Measurements from ENCODE around the gene SNX10. TPM values are rescaled to one million over a fixed set of nuclear protein-coding genes. Genes with fewer than 3 reads are reported as not detected.

Gene SNX10
- total and polyA plus RNA-seq, 2 of the 8 experiments (the other 6 are each of a cell fraction or from before 2014, with no cell fraction given) = 4.4 to 9.6 TPM

GRCh38 chr7:26368542-26368941 is 76.9 kb downstream of the SNX10 start:
- Histone ChIP-seq H2BK120ac (replicated peaks; ENCODE audit: low read depth, low read length) (no peak overlapping the region), H3K18ac (ENCODE audit: extremely low read depth, low read length) (no peak overlapping the region), H2AK5ac (ENCODE audit: low read depth, low read length) (no peak overlapping the region), H3K4ac (replicated peaks; ENCODE audit: insufficient read length, low read depth, low read length) (no peak overlapping the region), H2AFZ (ENCODE audit: low read length) (no peak overlapping the region), H3K79me2 (ENCODE audit: control insufficient read depth in 1 of 2, insufficient read depth in 2 of 2, low read length in 2 of 2) (no peaks in the 10 kb centered on the region), H3K27ac (ENCODE audit: low read depth, low read length) (no peak overlapping the region), H3K4me1 (replicated peaks in 1 of 4; ENCODE audit: control insufficient read depth in 3 of 4, insufficient read depth in 4 of 4, low read length in 3 of 4) (no peaks in the 10 kb centered on the region; a peak in 1 of 7 replicates), H3K36me3 (ENCODE audit: control insufficient read depth in 2 of 4, insufficient read depth in 4 of 4, low read length in 3 of 4) (no peaks in the 10 kb centered on the region), H3K56ac (replicated peaks; ENCODE audit: insufficient read length, low read depth, low read length) (no peak overlapping the region), H3K79me1 (ENCODE audit: low read depth, low read length) (no peaks in the 10 kb centered on the region), H3K4me2 (ENCODE audit: insufficient read depth in 1 of 2, low read depth in 2 of 2, low read length in 2 of 2) (no peak overlapping the region), H2BK20ac (ENCODE audit: low read length) (no peak overlapping the region), H3K27me3 (replicated peaks in 1 of 4; ENCODE audit: control insufficient read depth in 3 of 4, extremely low read depth in 1 of 4, insufficient read depth in 3 of 4, low read length in 3 of 4) (no peaks in the 10 kb centered on the region), H4K91ac (replicated peaks; ENCODE audit: insufficient read length, low read length) (no peak overlapping the region), H4K8ac (ENCODE audit: extremely low read depth, insufficient read depth, low read length) (no peak overlapping the region), H4K20me1 (replicated peaks in 1 of 2; ENCODE audit: control insufficient read depth in 1 of 2, insufficient read depth in 2 of 2, low read length in 2 of 2) (no peaks in the 10 kb centered on the region), H2BK15ac (ENCODE audit: low read length) (no peak overlapping the region), H3K4me3 (ENCODE audit: extremely low read depth in 1 of 4, insufficient read depth in 2 of 4, low read depth in 3 of 4, low read length in 4 of 4) (no peak overlapping the region), H3K14ac (ENCODE audit: insufficient read length) (no peak overlapping the region), H3K9me3 (ENCODE audit: insufficient read depth in 2 of 2, low read depth in 1 of 2, low read length in 1 of 2) (no peaks in the 10 kb centered on the region), H2BK5ac (ENCODE audit: low read depth, low read length) (no peak overlapping the region), H2BK12ac (ENCODE audit: low read depth, low read length) (no peak overlapping the region), H3K23ac (ENCODE audit: insufficient read length) (no peak overlapping the region), H4K5ac (ENCODE audit: insufficient read length, low read depth, low read length) (no peak overlapping the region), H3K9ac (replicated peaks in 1 of 4; ENCODE audit: extremely low read depth in 1 of 4, low read depth in 3 of 4, low read length in 3 of 4) (no peak overlapping the region), H3K23me2 (ENCODE audit: low read depth, low read length) (no peaks in the 10 kb centered on the region)
- ChIA-PET POLR2A (ENCODE audit: partially characterized antibody) (no interaction called here), CTCF (ENCODE audit: partially characterized antibody) (interaction anchor here (0.6 to 2.9 kb wide), 24 partner anchors 9 to 793 kb away, joined by 3 to 59 read pairs (median 5); no protein-coding TSS in a partner anchor)
- TF ChIP-seq CTBP2 (IDR thresholded peaks at IDR 0.05; ENCODE audit: borderline replicate concordance, insufficient read depth, insufficient read length, low read length) (no peak), CHD2 (IDR thresholded peaks at IDR 0.05; ENCODE audit: low read length) (no peak), RAD21 (IDR thresholded peaks at IDR 0.05 in 1 of 2, conservative IDR thresholded peaks at IDR 0.05 in 1 of 2; ENCODE audit: low read depth in 2 of 2, low read length in 2 of 2) (peak in 1 of 2 experiments; percentile 16; a peak in 1 of 4 replicates)
- FAIRE-seq = no peak
- WGBS, 2 experiments (ENCODE audit: extremely low coverage in 1 of 2, insufficient coverage in 1 of 2, insufficient read length in 1 of 2, insufficient replicate concordance in 2 of 2, low coverage in 1 of 2, low lambda C conversion rate in 2 of 2, missing lambda C conversion rate in 1 of 2) = 73% methylated on average over 2 of the region's 2 CpGs; no CpG with 5 or more reads in 1 of the 2 experiments
- no peak for DNase-seq (ENCODE audit: low read depth in 1 of 2, low spot score in 2 of 2)

Measured in H1 (cell line).